Ascending aorta (tissue), 2 donors: ENCODE measurements around the gene TXNL4B. TPM values are rescaled to one million over a fixed set of nuclear protein-coding genes. Genes with fewer than 3 reads are reported as not detected.

Experiments used
- DNase-seq, 2 donors: peaks; one replicate each; pipeline ENCODE4 v3.0.0-alpha.2; 2019; ENCODE audit warnings: low spot score in 2 of 2
- H3K27ac ChIP-seq, 2 donors: fragments of 200-600 bp; sonication (generic); one replicate each; pipeline ENCODE4 v1.5.1; 2016 to 2017; ENCODE audit warnings: mild to moderate bottlenecking in 1 of 2
- H3K27me3 ChIP-seq: fragments of 200-600 bp; sonication (generic); one replicate; pipeline ENCODE4 v1.5.1; 2017
- H3K36me3 ChIP-seq, 2 donors: fragments of 200-600 bp; sonication (generic); one replicate each; pipeline ENCODE4 v1.5.1; 2016
- H3K4me1 ChIP-seq, 2 donors: fragments of 200-600 bp; sonication (generic); one replicate each; pipeline ENCODE4 v1.5.1; 2016 to 2017; ENCODE audit warnings: mild to moderate bottlenecking in 1 of 2
- H3K4me3 ChIP-seq, 2 donors: fragments of 200-600 bp; sonication (generic); one replicate each; pipeline ENCODE4 v1.5.1; 2016 to 2017; ENCODE audit warnings: mild to moderate bottlenecking in 1 of 2
- H3K9me3 ChIP-seq, 2 donors: fragments of 200-600 bp; sonication (generic); one replicate each; pipeline ENCODE4 v1.5.1; 2016
- CTCF ChIP-seq, 3 experiments: fragments of 200-600 bp in 2 of 3; fragments of 450-650 bp in 1 of 3; sonication (generic) in 2 of 3; IDR thresholded peaks; one replicate each; pipeline ENCODE4 v1.5.1; 2016 to 2019; ENCODE audit warnings: antibody characterized with exemption in 3 of 3, mild to moderate bottlenecking in 1 of 3, moderate library complexity in 1 of 3
- intact Hi-C: fragments of 100-400 bp; cut with DNase I; formaldehyde crosslinking; loops from one replicate; pipeline ENCODE4 v1.15.1; 2023
- total RNA-seq: library from RNA; depleted of rRNA; stranded (reverse); fragments of >200 nt; gene quantifications from one replicate; pipeline ENCODE4 v1.1.0, GENCODE V29; 2016

TXNL4B gene
- total RNA-seq, 1 donor from 2014 or later: 2.4 TPM

GRCh38 chr16:72043539-72043938 is 49.9 kb downstream of the TXNL4B start:
- no peaks in the 10 kb centered on the region for H3K27me3 ChIP-seq
- intact Hi-C loops: no loop called here
- no peaks in the 10 kb centered on the region for H3K4me1 ChIP-seq
- H3K36me3 ChIP-seq: peaks cover 0 to 18% of the 10 kb centered on the region in 2 donors
- TF ChIP-seq CTCF (IDR thresholded peaks at IDR 0.05): no peak
- no peak overlapping the region for H3K27ac ChIP-seq
- DNase-seq: no peak
- no peaks in the 10 kb centered on the region for H3K9me3 ChIP-seq
- H3K4me3 ChIP-seq: no peak overlapping the region

- no peak for TF ChIP-seq CTCF (IDR thresholded peaks at IDR 0.05)
- H3K4me1 ChIP-seq: no peaks in the 10 kb centered on the region
- intact Hi-C loops: no loop called here
- no peak overlapping the region for H3K4me3 ChIP-seq
- no peaks in the 10 kb centered on the region for H3K27me3 ChIP-seq
- H3K9me3 ChIP-seq: no peaks in the 10 kb centered on the region
- H3K27ac ChIP-seq: no peak overlapping the region
- DNase-seq: no peak
- H3K36me3 ChIP-seq: peaks cover 0 to 18% of the 10 kb centered on the region in 2 donors
Observed at GRCh38 chr16:72043058-72043457, 50.4 kb downstream of the TXNL4B start.

GRCh38 chr16:72042157-72042660 is 51.2 kb downstream of the TXNL4B start:
- H3K9me3 ChIP-seq: no peaks in the 10 kb centered on the region
- H3K4me3 ChIP-seq: no peak overlapping the region
- H3K4me1 ChIP-seq: no peaks in the 10 kb centered on the region
- H3K27ac ChIP-seq: no peak overlapping the region
- TF ChIP-seq CTCF (IDR thresholded peaks at IDR 0.05): no peak
- peaks cover 0 to 18% of the 10 kb centered on the region in 2 donors for H3K36me3 ChIP-seq
- no peak for DNase-seq
- intact Hi-C loops: no loop called here
- H3K27me3 ChIP-seq: no peaks in the 10 kb centered on the region

GRCh38 chr16:72036098-72036497 is 57.3 kb downstream of the TXNL4B start:
- H3K27me3 ChIP-seq: no peaks in the 10 kb centered on the region
- intact Hi-C loops: no loop called here
- H3K27ac ChIP-seq: no peak overlapping the region
- H3K4me3 ChIP-seq: no peak overlapping the region
- no peak for TF ChIP-seq CTCF (IDR thresholded peaks at IDR 0.05)
- no peak for DNase-seq
- peaks cover 0 to 2% of the 10 kb centered on the region in 2 donors for H3K36me3 ChIP-seq
- H3K9me3 ChIP-seq: no peaks in the 10 kb centered on the region
- H3K4me1 ChIP-seq: no peaks in the 10 kb centered on the region

Other genes starting within 250 kb of the TXNL4B start
- gene ATXN1L, start 247.6 kb downstream of the TXNL4B start, total RNA-seq: 11.8 TPM
- gene ZNF821, start 209.4 kb downstream of the TXNL4B start, total RNA-seq: not detected
- gene IST1, start 198.1 kb downstream of the TXNL4B start, total RNA-seq: 116 TPM
- not detected for gene PKD1L3, start 93.2 kb downstream of the TXNL4B start, total RNA-seq
- gene DHODH, start 84.9 kb downstream of the TXNL4B start, total RNA-seq: 8.6 TPM
- gene HP, start 39.1 kb downstream of the TXNL4B start, total RNA-seq: 137 TPM
- 1.1 TPM for gene HPR, start 30.4 kb downstream of the TXNL4B start, total RNA-seq
- gene DHX38, start 227 bp upstream of the TXNL4B start, total RNA-seq: 11.7 TPM
- gene PMFBP1, start 78.5 kb upstream of the TXNL4B start, total RNA-seq: not detected